ENCODE measurements around the gene ZNF740. TPM values are rescaled to one million over a fixed set of nuclear protein-coding genes. Genes with fewer than 3 reads are reported as not detected.

ZNF740 gene
- total and polyA plus RNA-seq, 2 of the 8 experiments (the other 6 are each of a cell fraction or from before 2014, with no cell fraction given): 8.2 to 40.0 TPM

GRCh38 chr12:53208877-53209463, 28.4 kb downstream of the ZNF740 start (continued):
- no peak for TF ChIP-seq CHD7 (IDR thresholded peaks at IDR 0.05; ENCODE audit: insufficient replicate concordance, low read length)
- no peak for TF ChIP-seq HDAC6 (IDR thresholded peaks at IDR 0.05; ENCODE audit: low read depth, low read length)
- no peak for TF ChIP-seq EP300 (IDR thresholded peaks at IDR 0.05; ENCODE audit: borderline replicate concordance in 1 of 2, low read depth in 2 of 2, low read length in 2 of 2)
- no peak for TF ChIP-seq ATF2 (IDR thresholded peaks at IDR 0.05; ENCODE audit: low read length)
- TF ChIP-seq GTF2F1 (IDR thresholded peaks at IDR 0.05; ENCODE audit: borderline replicate concordance, low read depth, low read length): no peak
- no peak for TF ChIP-seq RAD21 (IDR thresholded peaks at IDR 0.05 in 1 of 2, conservative IDR thresholded peaks at IDR 0.05 in 1 of 2; ENCODE audit: low read depth in 2 of 2, low read length in 2 of 2)
- no peak for TF ChIP-seq RFX5 (IDR thresholded peaks at IDR 0.05; ENCODE audit: borderline replicate concordance, low read depth, low read length)
- TF ChIP-seq HDAC2 (IDR thresholded peaks at IDR 0.05; ENCODE audit: borderline replicate concordance in 1 of 2, low read depth in 2 of 2, low read length in 2 of 2): no peak
